K562 (cell line): Measurements from ENCODE around the gene CYYR1. TPM values are rescaled to one million over a fixed set of nuclear protein-coding genes. Genes with fewer than 3 reads are reported as not detected.

Experiments used
- ATAC-seq: fragments of 200-7000 bp; cut with Tn5 transposase; 3 replicates; pipeline ENCODE4 v1.9.1; 2020; ENCODE audit warnings: moderate library complexity
- BruUV-seq: library from RNA; stranded (reverse); fragments of 400-500 nt; replicated peaks from 2 replicates; lab custom pipeline; 2021; lab: Mats Ljungman, UMichigan
- CTCF ChIA-PET: fragments of 300-600 bp; formaldehyde crosslinking; extraction: SDS; loops from one replicate; lab custom pipeline; 2021; ENCODE audit warnings: low intra/inter-chr PET ratio; lab: Yijun Ruan, JAX
- POLR2A ChIA-PET: fragments of 300-600, 350-650 bp; sonication (Branson Sonifier 250); formaldehyde crosslinking; extraction: SDS; loops from one replicate; lab custom pipeline; 2021; ENCODE audit warnings: antibody characterized with exemption, inconsistent platforms; lab: Yijun Ruan, JAX
- DNase-seq, 4 experiments: peaks; one replicate each; pipeline versions ENCODE4 v3.0.0 to v3.0.0-alpha.2; 2011 to 2018; ENCODE audit warnings: low spot score in 3 of 4, mixed read lengths in 3 of 4; ENCODE audit errors: extremely low read depth in 1 of 4
- FAIRE-seq: peaks from 2 replicates; lab custom pipeline; 2011; peaks lifted over from hg19 to GRCh38; lab: Jason Lieb, UNC
- H2AFZ ChIP-seq: 2 replicates; pipeline ENCODE4 v1.6.0; 2011; ENCODE audit warnings: low read depth, low read length, control low read depth, inconsistent platforms
- H3K27ac ChIP-seq: fragments of 200-600 bp; 3 replicates; pipeline ENCODE4 v1.8.0; 2011; ENCODE audit warnings: low read depth, mild to moderate bottlenecking, control low read depth, inconsistent platforms, low read length, moderate library complexity, mixed read lengths; ENCODE audit errors: extremely low read depth
- H3K27me3 ChIP-seq, 2 experiments: fragments of 300-600 bp in 1 of 2; 2 replicates in 1 of 2; 3 replicates in 1 of 2; pipeline versions ENCODE4 v1.6.0 to v1.8.0; 2011; ENCODE audit warnings: inconsistent platforms in 2 of 2, low read length in 2 of 2, mild to moderate bottlenecking in 1 of 2, mixed read lengths in 1 of 2, moderate library complexity in 1 of 2; ENCODE audit not compliant: control insufficient read depth in 2 of 2, insufficient read depth in 2 of 2
- H3K36me3 ChIP-seq: fragments of 300-600 bp; 3 replicates; pipeline ENCODE4 v1.8.0; 2011; ENCODE audit warnings: mild to moderate bottlenecking, low read length, inconsistent platforms; ENCODE audit not compliant: control insufficient read depth, insufficient read depth
- H3K4me1 ChIP-seq, 2 experiments: fragments of 200-600 bp in 1 of 2; replicated peaks in 1 of 2; 2 replicates in 1 of 2; 3 replicates in 1 of 2; pipeline versions ENCODE4 v1.5.1 to v1.8.0; 2011; ENCODE audit warnings: inconsistent platforms in 2 of 2, low read length in 2 of 2, mild to moderate bottlenecking in 1 of 2, mixed read lengths in 1 of 2, moderate library complexity in 1 of 2; ENCODE audit not compliant: control insufficient read depth in 2 of 2, insufficient read depth in 2 of 2
- H3K4me2 ChIP-seq: 2 replicates; pipeline ENCODE4 v1.6.1; 2011; ENCODE audit warnings: low read length, control low read depth, inconsistent platforms, mixed read lengths; ENCODE audit not compliant: insufficient read depth
- H3K4me3 ChIP-seq: fragments of 200-600 bp; sonication (generic), shearing (Covaris generic); 2 replicates; pipeline ENCODE4 v1.5.1; 2016; ENCODE audit warnings: control low read depth, inconsistent platforms
- H3K79me2 ChIP-seq: fragments of 200-600 bp; 3 replicates; pipeline ENCODE4 v1.8.0; 2011; ENCODE audit warnings: low read length, inconsistent platforms; ENCODE audit not compliant: control insufficient read depth, insufficient read depth
- H3K9ac ChIP-seq, 2 experiments: 2 replicates each; pipeline versions ENCODE4 v1.6.0 to v1.6.1; 2011; ENCODE audit warnings: low read depth in 2 of 2, low read length in 2 of 2, control low read depth in 1 of 2, inconsistent platforms in 1 of 2, mild to moderate bottlenecking in 1 of 2, mixed read lengths in 1 of 2; ENCODE audit not compliant: insufficient read depth in 1 of 2
- H3K9me1 ChIP-seq: one replicate; pipeline ENCODE4 v1.6.0; 2011; ENCODE audit warnings: inconsistent platforms, mild to moderate bottlenecking, low read length, moderate library complexity; ENCODE audit not compliant: control insufficient read depth, insufficient read depth
- H3K9me3 ChIP-seq: replicated peaks from 2 replicates; pipeline ENCODE4 v1.5.1; 2011; ENCODE audit warnings: low read depth, low read length, inconsistent platforms; ENCODE audit not compliant: control insufficient read depth, insufficient read depth
- H4K20me1 ChIP-seq: replicated peaks from 2 replicates; pipeline ENCODE4 v1.6.1; 2011; ENCODE audit warnings: low read length, inconsistent platforms, mixed read lengths; ENCODE audit not compliant: control insufficient read depth, insufficient read depth
- IRF2 ChIP-seq: sonication (generic); formaldehyde crosslinking; IDR thresholded peaks from 2 replicates; pipeline ENCODE4 v1.8.1; 2022; ENCODE audit warnings: mild to moderate bottlenecking, missing genetic modification reagents
- KLF6 ChIP-seq: fragments of 250-450 bp; sonication (Bioruptor Pico); IDR thresholded peaks from 2 replicates; pipeline ENCODE4 v1.4.0; 2020; ENCODE audit warnings: mild to moderate bottlenecking, moderate library complexity, borderline replicate concordance
- NUFIP1 ChIP-seq: fragments of 450-650 bp; IDR thresholded peaks from 2 replicates; pipeline ENCODE4 v1.6.1; 2018; ENCODE audit not compliant: partially characterized antibody
- SMAD1 ChIP-seq: fragments of 150-350 bp; IDR thresholded peaks from 2 replicates; pipeline ENCODE4 v1.6.1; 2014; ENCODE audit warnings: low read length, low read depth; ENCODE audit not compliant: partially characterized antibody
- ZNF609 ChIP-seq: sonication (generic); formaldehyde crosslinking; IDR thresholded peaks from 2 replicates; pipeline ENCODE4 v1.8.1; 2023; ENCODE audit warnings: missing genetic modification reagents, mild to moderate bottlenecking, borderline replicate concordance
- WGBS: fragments of 100-300 bp; shearing (Covaris generic); methylation state at CpG from one replicate; pipeline ENCODE4 v1.1.6; 2016; ENCODE audit warnings: low coverage, mixed read lengths; ENCODE audit not compliant: insufficient coverage; ENCODE audit errors: missing lambda C conversion rate; 5-methylcytosine and 5-hydroxymethylcytosine counted together
- in situ Hi-C: fragments of 300-500 bp; cut with MboI; formaldehyde crosslinking; loops from 4 replicates; pipeline ENCODE4 v1.15.0; 2018; ENCODE audit warnings: inconsistent platforms, mixed read lengths
- intact Hi-C: fragments of 100-400 bp; cut with micrococcal nuclease; formaldehyde crosslinking; loops from 2 replicates; pipeline ENCODE4 v1.14.2; 2022
- polyA plus RNA-seq, 8 experiments: library from polyadenylated mRNA; depleted of rRNA in 4 of 8; stranded (reverse) in 5 of 8; unstranded in 3 of 8; fragments of >200 nt; fragmentation: Nextera tagmentation in 2 of 8; fragmentation: Illumina TruSeq in 1 of 8; extraction: Ambion mirVana in 2 of 8; extraction: Trizol in 1 of 8; gene quantifications; 2 replicates each; pipeline versions ENCODE4 v1.2.1 to v1.2.3, GENCODE V29; 2011 to 2014; ENCODE audit warnings: inconsistent platforms in 1 of 8, missing spikeins in 1 of 8
- total RNA-seq, 7 experiments: library from RNA; depleted of rRNA in 6 of 7; stranded (reverse); fragments of >200 nt in 6 of 7; fragmentation: Illumina TruSeq in 2 of 7; extraction: Trizol in 2 of 7; gene quantifications; 2 replicates each; pipeline versions ENCODE4 v1.2.1 to v1.2.3, GENCODE V29; 2011 to 2021; ENCODE audit warnings: low replicate concordance in 1 of 7

CYYR1 gene
- total and polyA plus RNA-seq, 9 of the 15 experiments (the other 6 are each of a cell fraction or from before 2014, with no cell fraction given) = not detected

- TF ChIP-seq NUFIP1 = no peak
- TF ChIP-seq, all 486 proteins: peak for 0
Observed at GRCh38 chr21:26572076-26572701, 897 bp downstream of the CYYR1 start (continued).

GRCh38 chr21:26570203-26570602 is 2.9 kb downstream of the CYYR1 start:
- no peak for DNase-seq
- H3K4me2 ChIP-seq = no peak overlapping the region
- H4K20me1 ChIP-seq = no peaks in the 10 kb centered on the region
- H3K9me1 ChIP-seq = no peaks in the 10 kb centered on the region
- H2AFZ ChIP-seq = no peak overlapping the region
- ChIA-PET CTCF (no interaction called here), POLR2A (no interaction called here)
- H3K9me3 ChIP-seq = no peaks in the 10 kb centered on the region; the same call in 1 of the 2 replicates
- no peaks in the 10 kb centered on the region for H3K36me3 ChIP-seq
- no peak overlapping the region for H3K4me3 ChIP-seq
- H3K27ac ChIP-seq = no peak overlapping the region
- WGBS = 3% methylated on average over 3 of the region's 3 CpGs
- no peak for ATAC-seq
- H3K4me1 ChIP-seq = no peaks in the 10 kb centered on the region
- FAIRE-seq = no peak
- TF ChIP-seq KLF6 (CRISPR knock-in tag) (no peak), IRF2 (CRISPR knock-in tag) (no peak), SMAD1 (no peak), ZNF609 (CRISPR knock-in tag) (no peak)
- no peaks in the 10 kb centered on the region for H3K79me2 ChIP-seq
- in situ Hi-C loops = no loop called here
- BruUV-seq = no TSS peak
- no peak overlapping the region for H3K9ac ChIP-seq
- H3K27me3 ChIP-seq = no peaks in the 10 kb centered on the region
- intact Hi-C loops = no loop called here
